HG03097 (cell line): Measurements from ENCODE around the gene SEMA5A.

Experiments
- ATAC-seq: cut with Tn5 transposase; IDR thresholded peaks from one replicate; pipeline ENCODE4 v1.9.1; 2021; ENCODE audit not compliant: unreplicated experiment, low FRiP score

Gene SEMA5A

DNA sequence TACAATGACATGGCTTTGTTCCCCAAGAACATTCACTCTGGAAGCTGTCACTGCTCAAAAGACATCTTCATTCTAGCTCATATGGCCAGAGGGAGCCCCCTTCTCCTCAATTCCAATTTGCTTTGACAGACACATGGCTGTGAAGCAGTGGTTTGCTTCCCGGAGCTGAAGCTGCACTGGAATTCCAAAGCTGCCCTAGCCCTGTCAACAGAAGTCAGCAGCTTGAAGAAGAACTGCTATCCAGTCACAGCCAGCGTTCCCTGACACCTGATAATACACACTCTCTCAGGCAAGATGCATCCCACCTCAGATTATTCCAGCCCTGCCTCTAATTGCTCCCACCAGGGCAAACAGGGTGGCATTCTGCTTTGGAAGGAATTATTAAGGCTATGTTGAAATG is 93.7 kb downstream of the SEMA5A start:
- ATAC-seq, result no peak

DNA sequence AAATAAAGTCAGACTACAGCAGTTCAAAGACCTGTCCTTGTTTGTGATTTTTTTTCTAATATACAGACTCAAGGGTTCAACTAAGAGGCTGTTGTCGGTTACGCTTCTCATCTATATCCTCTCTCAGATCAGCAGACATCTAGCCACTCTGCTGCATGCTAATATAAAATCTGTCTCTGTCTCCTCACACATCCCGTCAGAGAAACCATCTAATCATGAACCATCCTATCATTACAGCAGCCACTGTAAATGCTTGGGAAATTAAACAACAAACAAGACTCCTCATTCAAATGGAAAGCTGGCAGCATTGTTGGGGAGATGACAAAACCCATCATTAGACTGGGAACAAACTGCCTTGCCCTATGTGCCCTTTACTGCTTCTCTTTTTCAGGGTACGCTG is 94.8 kb downstream of the SEMA5A start:
- no peak for ATAC-seq

DNA sequence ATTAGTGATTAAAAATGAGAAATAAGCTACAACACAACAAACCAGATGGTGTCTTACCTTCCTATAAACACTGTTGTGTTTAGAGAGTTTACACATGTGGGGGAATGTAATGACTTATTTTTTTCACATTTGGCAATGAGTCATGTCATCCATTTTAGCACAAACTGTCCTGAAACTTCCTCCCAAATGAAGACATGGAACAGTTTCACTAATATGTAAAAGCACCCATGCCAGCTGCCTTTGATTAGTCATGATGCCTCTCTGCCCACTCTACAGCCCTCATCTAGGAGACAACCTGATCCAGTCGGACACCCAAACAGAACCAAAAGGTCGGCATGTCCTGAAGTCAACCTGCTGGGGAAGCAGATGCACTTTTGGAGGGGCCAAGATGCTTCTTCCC is 98.2 kb downstream of the SEMA5A start:
- no peak for ATAC-seq

DNA sequence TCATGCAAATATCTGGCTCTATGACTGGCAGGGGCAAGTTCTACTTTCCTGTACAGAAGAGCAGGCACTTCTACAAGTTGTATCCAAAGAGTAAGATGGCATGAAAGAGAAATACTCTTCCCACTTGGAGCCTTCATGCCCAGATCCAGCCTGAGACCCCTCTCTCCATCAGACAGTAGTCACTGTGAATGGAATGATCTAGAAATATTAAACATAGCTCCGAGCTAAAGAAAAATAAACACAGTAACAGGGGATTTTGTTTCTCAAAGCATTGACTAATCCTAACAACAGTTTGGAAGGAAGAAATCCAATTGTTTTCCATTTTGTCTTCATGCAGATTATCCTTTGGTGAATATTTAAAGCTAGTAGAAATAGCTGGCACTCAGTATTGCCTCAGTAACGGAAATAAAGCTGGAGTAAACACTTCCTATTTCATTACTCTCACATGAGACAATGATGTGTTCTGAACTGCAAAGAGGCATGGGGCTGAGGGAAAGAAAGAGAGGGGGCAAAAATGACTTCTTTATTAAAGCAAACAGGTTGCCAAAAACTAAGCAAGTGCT is 100.0 kb downstream of the SEMA5A start:
- ATAC-seq, result no peak

DNA sequence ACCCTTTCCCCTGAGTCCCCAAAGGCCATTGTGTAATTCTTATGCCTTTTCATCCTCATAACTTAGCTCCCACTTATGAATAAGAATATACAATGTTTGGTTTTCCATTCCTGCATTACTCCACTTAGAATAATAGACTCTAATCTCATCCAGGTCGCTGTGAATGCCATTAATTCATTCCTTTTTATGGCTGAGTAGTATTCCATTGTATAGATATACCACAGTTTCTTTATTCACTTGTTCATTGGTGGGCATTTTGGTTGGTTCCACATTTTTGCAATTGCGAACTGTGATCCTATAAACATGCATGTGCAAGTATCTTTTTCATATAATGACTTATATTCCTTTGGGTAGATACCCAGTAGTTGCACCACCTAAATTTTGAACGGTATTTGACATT is 101.5 kb downstream of the SEMA5A start:
- ATAC-seq, result no peak

DNA sequence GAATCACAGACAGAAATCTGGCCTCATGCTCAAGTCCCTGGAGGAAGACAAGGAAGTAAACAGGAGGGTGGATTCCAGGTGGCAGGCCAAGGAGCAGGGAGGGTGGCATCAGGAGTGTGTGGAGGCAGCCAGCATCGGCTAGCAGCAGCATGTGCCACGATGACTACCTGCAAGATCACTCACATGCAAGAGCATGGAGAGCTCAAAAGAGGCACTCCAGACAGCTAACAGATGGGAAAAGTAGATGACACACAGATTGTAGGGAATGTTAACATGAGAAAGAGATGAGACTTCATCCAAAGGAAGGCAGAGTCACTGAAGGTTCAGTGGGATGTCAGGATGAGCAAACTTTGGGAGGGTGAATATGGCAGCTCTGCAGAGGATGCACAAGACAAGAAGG is 104.3 kb downstream of the SEMA5A start:
- ATAC-seq, result no peak

DNA sequence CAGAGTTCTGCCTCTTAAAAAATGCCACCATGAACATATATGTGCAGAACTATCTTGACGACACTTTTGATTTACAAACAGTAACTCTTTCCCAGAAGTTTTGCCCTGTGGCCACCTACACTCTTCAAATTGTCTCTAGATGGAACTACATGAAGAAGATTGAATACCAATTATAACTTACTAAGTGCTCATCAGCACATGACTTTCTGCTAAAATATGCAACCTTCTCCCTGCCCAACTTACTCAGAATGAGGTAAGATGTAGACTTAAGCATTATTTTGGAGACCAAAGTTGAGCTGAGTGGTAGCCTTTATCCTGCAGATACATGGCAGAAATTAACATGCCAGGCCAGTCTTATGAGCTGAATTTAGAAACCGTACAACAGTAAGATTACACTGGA is 105.4 kb downstream of the SEMA5A start:
- no peak for ATAC-seq

DNA sequence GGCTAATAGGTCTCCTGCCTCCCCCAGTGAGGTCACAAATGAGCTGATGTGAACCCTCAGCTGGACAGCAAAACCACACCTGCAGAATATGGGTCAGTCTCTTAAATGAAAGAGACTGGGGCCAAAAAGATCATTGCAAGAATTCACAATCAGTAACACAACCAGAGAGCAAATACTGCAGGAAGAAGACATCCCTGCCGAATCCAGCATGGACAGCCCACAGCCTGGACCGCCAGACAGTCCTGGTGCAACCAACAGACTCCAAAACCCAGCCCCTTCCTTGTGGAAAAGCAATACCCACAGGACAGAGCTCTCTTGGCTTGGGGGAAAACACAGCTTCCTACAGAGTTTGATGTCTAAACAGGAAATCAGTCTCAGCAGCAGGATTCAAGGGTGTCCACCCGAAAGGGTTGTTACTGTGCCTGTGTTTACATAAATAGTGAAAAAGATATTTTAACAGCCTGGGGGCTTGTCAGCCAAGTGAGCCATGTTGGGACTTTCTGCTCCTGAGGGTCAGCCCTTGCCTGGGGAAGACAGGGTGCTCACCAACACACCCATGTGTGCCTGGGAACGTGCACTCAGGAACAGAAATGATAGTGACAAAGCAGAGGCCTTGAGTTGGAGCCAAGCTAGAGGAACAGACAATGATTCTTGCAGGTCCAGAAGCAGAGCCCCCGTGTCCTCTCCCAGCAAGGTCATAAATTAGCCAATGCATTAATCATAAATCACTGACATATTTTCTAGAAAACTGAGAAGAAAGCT is 106.2 kb downstream of the SEMA5A start:
- ATAC-seq, result no peak

DNA sequence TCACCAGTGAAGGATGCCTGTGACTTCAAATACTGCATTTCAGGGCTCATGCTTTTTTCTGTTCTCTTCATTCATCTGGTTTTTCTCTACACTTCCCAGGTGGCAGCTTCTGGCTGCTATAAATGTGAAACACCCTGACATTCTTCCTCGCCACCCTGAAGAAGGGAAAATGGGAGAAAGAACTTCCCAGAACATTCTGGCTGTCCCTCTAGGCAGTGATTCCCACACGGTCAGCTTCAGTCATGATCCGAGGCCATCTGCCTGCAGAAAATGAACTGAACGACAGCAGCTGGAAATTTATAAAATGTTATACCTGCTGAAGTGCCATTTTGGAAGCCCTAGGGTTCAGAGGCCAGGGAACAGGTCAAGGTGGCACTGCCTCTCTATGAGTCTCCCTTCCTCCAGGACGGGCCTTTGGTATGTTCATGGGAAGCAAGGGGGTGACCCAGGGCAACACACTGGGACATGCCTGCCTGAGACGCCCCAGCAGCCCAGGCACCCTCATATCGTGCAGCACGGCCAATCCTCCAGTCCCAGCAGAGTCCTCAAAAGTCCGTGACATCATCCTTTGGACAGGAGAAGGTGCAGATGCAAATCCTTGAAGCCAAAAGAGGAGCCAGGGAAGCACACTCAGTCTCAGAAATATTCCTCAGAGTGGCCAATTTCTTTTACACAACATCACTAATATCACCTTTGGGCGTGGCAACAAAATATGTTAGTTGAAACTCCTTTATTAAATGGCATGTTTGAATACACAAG is 107.1 kb downstream of the SEMA5A start:
- ATAC-seq, result no peak

DNA sequence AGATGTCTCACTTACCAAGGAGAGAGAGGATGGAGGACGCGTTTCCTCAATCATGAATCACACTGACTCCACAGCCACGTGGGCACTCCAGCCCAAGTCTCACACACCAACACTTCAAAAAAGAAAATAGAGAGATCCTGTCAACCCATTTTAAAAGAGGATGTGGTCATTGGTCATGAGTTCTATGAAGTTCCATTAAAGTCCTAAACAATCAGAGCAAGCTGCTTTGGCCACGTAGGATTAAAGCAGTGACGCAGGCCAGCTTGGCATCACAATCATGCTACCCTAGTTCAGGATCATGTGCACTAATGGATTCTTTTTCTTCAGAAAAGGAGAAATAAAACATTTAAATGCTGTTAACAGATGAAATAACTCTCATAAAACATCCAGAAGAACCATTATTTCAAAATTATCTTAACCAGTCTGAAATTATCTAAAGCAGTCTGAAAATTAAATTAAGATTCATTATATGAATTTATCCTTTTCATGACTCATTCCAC is 108.1 kb downstream of the SEMA5A start:
- no peak for ATAC-seq

DNA sequence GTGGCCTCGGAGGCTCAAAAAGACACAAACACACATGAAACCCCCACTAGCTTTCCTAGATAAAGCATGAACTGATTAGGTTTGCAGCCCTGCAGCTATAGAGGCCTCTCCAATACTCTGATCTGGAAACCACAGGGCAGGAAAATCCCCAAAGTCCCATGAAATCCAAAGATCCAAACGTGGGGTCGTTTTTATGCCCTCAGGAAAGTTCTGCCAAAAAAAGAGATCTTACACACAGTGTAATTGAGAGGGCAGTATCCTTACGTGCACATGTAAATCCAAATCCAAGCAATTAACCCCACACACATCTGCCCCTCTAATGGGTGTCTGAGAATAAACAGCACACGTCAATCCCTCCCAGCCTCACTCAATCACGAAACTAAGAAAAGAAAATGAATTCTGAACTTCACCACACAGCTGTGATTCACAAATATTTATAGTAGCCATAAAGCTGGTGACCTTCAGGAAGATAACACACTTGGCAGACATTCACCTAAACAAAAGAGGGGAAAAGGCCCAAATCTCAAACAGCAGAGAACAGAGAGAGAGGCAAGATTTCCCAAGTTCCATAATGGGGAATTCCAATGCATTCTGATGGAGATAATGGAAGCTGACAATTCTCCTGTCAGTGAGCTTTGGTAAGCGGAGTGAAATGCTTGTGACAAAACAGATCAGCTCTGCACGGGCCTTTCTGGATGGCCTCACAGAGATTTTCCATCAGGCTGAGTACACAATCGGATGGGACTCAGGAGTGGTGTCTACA is 114.2 kb downstream of the SEMA5A start:
- ATAC-seq, result no peak

DNA sequence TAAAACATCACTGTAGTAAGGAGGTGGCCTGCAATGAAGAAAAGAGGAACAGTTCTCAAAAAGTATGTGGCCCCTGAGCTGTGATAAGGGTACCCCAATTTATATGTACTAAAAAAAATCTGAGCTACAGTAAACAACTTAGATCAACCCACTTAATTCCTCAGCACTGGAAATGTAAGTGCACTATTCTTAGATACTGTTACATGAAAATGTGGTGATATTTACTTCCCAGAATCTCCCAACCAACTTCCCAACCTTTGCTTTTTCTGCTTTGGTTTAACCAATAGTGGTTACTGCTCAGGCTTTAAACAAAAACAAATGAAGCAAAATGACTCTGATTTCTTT is 114.8 kb downstream of the SEMA5A start:
- no peak for ATAC-seq

DNA sequence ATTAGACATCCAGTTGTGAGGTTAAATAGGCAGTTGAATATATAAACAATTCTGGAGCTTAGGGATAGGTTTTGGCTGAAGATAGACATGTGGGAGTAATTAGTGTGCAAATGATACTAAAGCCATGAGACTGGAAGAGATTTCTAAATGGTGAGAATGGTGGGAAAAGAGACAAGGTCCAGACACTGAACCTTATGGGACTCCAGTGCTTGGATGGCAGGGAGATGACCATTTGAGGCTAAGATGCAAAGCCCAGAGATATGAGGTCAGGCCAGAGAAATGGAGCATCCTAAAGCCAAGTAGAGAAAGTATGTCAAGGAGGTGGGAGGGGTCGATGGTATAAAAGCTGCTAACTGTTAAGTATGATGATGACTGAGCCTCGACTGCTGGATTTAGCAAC is 115.6 kb downstream of the SEMA5A start:
- ATAC-seq, result no peak

DNA sequence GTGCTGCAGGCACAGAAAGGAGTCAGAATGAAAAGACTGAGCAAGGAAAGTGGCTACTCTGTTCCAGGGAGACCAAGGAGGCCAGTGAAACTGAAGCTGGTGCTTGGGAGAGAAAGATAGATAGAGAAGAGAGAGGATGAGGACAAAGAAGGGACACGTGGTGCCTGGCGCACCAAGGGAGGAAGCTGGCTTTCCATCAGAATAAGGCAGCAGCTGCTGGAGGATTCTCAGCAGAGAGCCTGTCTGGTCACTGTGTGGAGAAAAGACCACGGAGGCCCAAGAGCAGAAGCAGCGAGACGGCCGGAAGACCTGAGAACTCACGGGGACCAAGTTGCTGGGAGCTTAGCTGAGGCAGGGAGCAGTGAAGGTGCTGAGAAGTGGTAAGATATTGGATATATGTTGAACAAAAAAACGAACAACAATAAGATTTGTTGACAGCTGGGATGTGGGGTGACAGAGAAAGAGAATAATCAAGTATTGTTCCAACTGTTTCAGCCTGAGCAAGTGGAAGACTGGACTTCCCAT is 116.1 kb downstream of the SEMA5A start:
- no peak for ATAC-seq

DNA sequence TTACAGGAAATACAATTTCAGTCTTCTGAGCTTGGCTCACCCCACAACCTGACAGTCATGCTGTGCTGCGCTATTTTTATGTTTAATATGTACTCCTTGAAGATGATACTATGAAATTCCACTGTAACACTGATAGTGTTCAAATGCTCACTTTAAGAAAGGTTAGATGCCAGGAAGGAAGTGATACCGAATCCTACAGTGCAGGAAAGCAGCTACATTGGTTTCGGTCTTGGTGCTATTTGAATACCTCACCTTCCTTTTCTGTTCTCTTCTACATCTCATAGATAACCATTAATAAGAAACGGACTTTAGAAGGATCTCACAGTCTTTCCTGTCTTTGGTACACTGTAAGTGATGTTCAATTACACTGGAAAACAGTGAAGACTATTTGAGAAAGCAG is 117.6 kb downstream of the SEMA5A start:
- ATAC-seq, result no peak

DNA sequence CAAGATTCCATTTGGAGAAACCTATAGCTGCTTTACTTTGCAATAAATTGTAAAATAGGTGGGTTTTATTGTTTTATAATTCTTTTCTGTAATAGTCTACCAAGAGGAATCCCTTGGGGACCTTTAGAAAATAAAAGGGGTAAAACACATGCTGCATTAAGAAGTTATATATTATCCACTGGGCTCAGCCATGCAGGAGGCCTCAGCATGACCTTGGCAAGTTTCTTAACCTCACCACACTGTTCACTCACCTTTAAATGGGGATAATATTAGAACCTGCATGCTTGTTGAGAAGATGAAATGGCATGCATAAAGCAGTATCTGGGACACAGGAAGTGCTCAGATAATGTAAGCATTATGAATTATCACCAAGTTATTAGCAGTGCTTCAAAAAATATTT is 120.2 kb downstream of the SEMA5A start:
- no peak for ATAC-seq

DNA sequence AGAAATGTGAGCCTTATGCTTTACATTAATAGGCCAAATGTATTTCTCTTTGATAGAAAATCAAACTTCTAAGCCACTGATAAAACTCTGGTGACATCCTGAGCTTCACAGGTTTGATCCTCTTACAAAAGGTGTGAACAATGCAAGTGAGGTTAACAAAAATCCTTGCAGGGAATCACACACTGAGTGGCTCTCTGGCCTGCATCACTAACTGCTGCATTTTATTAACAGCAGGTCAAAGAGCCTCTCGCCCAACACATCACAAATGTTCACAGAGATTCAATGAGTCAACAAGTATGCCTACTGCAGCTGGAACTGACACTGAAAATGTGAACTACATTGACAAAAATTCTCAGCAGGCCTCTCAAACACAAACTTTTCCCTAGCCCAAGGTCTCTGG is 122.3 kb downstream of the SEMA5A start:
- no peak for ATAC-seq

DNA sequence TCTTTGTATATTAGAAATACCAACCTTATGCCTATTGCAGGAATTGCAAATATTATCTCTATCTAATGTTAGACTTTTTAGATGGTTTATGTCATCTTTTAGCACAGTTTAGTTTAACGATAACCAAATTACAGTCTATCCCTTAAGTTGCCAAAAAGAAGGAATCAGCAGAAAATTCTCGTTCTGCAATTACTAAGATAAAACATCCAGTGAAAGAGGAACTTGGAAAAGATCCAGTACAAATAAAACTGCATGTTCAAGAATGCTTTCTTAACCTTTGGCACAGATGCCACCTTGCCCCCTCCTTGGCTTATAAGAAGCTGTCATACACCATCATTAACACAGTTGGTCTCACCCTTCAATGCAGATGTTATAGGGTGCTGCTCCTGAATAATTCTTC is 124.0 kb downstream of the SEMA5A start:
- ATAC-seq, result no peak

DNA sequence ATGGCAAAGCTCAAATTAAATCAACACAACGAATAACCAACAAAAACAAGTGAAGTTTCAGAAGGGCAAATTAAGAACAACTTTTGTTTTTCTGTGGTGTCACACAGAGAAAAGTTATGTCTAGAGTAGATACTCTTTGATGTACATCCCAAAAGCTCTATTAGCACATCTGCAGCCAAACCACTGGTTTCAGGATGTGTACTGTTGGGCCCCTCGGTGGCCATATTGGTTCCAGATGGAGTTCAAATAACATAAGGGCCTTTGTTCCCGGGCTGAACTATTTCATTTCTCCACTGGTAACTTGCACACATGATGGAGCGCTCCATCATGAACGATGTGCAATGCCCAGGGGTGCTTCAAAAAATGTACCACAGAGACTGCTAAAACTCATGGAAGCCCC is 126.1 kb downstream of the SEMA5A start:
- no peak for ATAC-seq

DNA sequence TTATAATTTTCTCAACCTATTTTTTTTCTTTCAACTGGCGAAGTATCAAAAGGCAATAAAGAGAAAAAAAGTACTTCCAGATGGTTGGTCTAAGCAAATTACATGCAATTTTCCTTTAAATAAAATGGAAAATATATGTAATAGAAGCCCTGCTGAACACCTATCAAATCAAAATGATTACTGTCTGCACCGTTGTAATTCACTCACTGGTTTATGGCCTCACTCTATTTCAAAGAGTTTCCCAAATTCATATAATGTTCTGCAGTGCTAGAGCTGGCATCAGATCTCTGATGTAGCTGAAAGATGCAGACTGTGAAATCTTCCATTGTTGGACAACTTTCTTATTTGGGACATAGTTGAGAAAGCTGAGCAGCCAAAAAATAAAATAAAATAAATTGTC is 130.3 kb downstream of the SEMA5A start:
- ATAC-seq, result no peak

DNA sequence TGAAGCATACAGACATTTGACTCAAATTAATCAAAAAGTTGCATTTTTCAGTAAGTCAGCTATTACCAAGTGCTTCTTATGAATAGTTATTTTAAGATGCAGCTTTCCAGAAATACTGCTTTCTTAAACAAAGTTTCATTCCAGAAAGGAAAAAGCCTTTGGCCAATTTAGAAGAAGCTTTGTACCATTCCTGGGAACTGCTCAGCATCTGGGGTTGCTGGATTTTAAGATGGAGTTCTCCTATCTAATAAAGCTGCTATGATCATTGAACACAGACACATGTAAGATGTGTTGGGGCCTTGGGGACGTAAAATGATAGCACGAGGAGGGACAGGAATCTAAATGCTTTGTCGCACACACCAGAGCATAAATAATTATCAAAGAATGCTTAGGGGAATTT is 130.8 kb downstream of the SEMA5A start:
- no peak for ATAC-seq
